Stimulated activated CD4-positive, alpha-beta T cell treated with anti-CD3 and anti-CD28 coated beads, Interleukin-2, amount 100 ng/mL, for 24 hours (primary cell): ENCODE results near the gene ZNF236.
A peak's percentile ranks its signal among the peaks of the same experiment; 100 is the strongest.

Source experiments
- DNase-seq, 2 donors: peaks; one replicate each; pipeline ENCODE4 v3.0.0-alpha.2; 2020

ZNF236 gene

GRCh38 chr18:76992226-76993084 lies 170.1 kb downstream of the ZNF236 start:
- no peak for DNase-seq

- no peak for DNase-seq
Observed at GRCh38 chr18:76993085-76993382, 170.7 kb downstream of the ZNF236 start.

GRCh38 chr18:76993573-76993972 lies 171.2 kb downstream of the ZNF236 start:
- no peak for DNase-seq

GRCh38 chr18:76994086-76994654 lies 171.8 kb downstream of the ZNF236 start:
- DNase-seq: no peak

- DNase-seq: no peak
Observed at GRCh38 chr18:76995896-76996295, 173.5 kb downstream of the ZNF236 start.

- DNase-seq: no peak
Observed at GRCh38 chr18:76996429-76996828, 174.1 kb downstream of the ZNF236 start.

- DNase-seq: no peak
Observed at GRCh38 chr18:76997951-76998808, 175.8 kb downstream of the ZNF236 start.

- DNase-seq: no peak
Observed at GRCh38 chr18:76999077-76999476, 176.7 kb downstream of the ZNF236 start.

GRCh38 chr18:77000527-77000926 lies 178.2 kb downstream of the ZNF236 start:
- peak; percentile 61 to 66 for DNase-seq

GRCh38 chr18:77001041-77001440 lies 178.7 kb downstream of the ZNF236 start:
- no peak for DNase-seq

GRCh38 chr18:77001979-77002378 lies 179.6 kb downstream of the ZNF236 start:
- no peak for DNase-seq

GRCh38 chr18:77002496-77002895 lies 180.1 kb downstream of the ZNF236 start:
- no peak for DNase-seq

- no peak for DNase-seq
Observed at GRCh38 chr18:77003316-77003715, 181.0 kb downstream of the ZNF236 start.

- DNase-seq: no peak
Observed at GRCh38 chr18:77004555-77005380, 182.4 kb downstream of the ZNF236 start.

- no peak for DNase-seq
Observed at GRCh38 chr18:77005651-77006195, 183.4 kb downstream of the ZNF236 start.

GRCh38 chr18:77006305-77007175 lies 184.2 kb downstream of the ZNF236 start:
- DNase-seq: no peak

- no peak for DNase-seq
Observed at GRCh38 chr18:77007251-77007650, 184.9 kb downstream of the ZNF236 start.

- no peak for DNase-seq
Observed at GRCh38 chr18:77008006-77008405, 185.6 kb downstream of the ZNF236 start.

GRCh38 chr18:77008576-77009315 lies 186.4 kb downstream of the ZNF236 start:
- no peak for DNase-seq

GRCh38 chr18:77009675-77010074 lies 187.3 kb downstream of the ZNF236 start:
- DNase-seq: no peak

- DNase-seq: no peak
Observed at GRCh38 chr18:77012120-77012519, 189.8 kb downstream of the ZNF236 start.
